GM21786 (cell line): ENCODE measurements around the gene NT5C2.
"Not testable (repeated sequence)": the region's sequence is repeated elsewhere in the genome, so short reads cannot be mapped to it uniquely, and the experiment has no call there.

ENCODE experiments used
- ATAC-seq: cut with Tn5 transposase; IDR thresholded peaks from one replicate; pipeline ENCODE4 v1.9.1; 2021; ENCODE audit not compliant: unreplicated experiment

The NT5C2 gene

DNA sequence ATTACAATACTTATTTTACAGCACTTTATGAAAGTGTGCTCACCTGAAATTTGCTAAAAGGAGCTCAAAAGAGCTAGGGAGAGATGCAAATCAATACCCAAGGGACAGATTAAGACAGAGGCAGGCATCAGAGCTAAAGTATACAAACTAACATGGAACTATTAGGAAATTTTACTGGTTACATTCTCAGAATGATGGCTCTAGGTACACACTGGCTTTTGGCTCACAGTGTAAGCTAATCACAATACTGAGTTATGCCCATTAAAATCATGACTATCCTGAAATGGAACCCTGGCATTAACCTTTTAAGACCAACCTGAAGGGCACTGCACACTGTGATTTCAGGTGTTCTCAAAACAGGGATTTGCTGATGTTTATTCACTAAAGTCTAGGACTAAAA, 98.1 kb downstream of the NT5C2 start:
- no peak for ATAC-seq

DNA sequence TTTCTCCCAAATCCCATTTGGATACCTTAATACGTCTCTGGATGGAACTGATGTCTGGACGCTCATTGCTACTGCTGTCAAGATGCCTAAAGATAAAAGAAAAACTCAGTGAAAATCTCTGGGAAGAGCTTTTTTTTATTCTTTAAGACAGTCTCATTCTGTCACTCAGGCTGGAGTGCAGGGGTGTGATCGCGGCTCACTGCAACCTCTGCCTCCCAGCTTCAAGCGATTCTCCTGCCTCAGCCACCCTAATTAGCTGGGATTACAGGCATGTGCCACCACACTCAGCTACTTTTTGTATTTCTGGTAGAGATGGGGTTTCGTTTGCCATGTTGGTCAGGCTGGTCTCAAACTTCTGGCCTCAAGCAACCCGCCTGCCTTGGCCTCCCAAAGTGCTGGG, 102.2 kb downstream of the NT5C2 start:
- no peak for ATAC-seq

- no peak for ATAC-seq
Observed at GRCh38 chr10:103089493-103089892, 103.6 kb downstream of the NT5C2 start.

DNA sequence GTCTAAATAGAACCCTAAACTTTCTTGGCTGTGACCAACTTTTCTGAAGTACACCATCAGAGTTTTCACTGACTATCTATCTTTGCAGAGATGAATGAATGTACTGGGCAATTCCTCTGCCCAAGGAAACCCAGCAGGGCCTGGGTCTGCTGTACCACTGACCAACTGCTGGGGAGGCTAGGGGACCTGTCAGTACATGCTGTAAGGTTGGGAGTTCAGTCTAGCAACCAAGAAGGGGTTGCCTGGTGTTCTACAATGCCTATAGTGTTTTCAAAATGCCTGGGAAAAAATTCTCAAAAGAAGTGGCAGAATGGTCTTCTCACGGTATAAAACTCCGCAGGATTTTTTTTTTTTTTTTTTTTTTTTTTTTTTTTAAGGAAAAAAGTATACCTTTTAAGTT, 106.3 kb downstream of the NT5C2 start:
- ATAC-seq, result no peak

DNA sequence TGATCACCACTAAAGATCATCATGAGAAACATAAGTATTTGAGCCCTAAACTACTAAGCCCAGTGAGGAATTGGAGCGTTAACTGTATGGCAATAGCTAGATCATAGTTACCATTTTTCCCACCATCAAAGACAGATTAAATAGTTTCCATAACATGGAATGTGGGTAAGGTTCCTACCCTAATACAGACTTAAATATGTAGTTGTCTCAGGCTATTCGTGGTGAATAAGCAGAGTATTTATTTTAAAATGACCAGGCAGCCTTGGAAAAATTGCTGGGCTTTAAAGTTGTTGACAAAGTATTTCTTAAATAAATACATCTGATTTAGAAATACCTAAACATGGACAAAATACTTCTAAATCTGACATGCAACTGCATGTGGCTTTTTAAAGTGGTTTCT, 106.8 kb downstream of the NT5C2 start:
- no peak for ATAC-seq

- ATAC-seq, result no peak
Observed at GRCh38 chr10:103083977-103084320, 109.1 kb downstream of the NT5C2 start.

GRCh38 chr10:103083266-103083976, 109.7 kb downstream of the NT5C2 start:
- ATAC-seq, result no peak

GRCh38 chr10:103082683-103083082, 110.4 kb downstream of the NT5C2 start:
- no peak for ATAC-seq

DNA sequence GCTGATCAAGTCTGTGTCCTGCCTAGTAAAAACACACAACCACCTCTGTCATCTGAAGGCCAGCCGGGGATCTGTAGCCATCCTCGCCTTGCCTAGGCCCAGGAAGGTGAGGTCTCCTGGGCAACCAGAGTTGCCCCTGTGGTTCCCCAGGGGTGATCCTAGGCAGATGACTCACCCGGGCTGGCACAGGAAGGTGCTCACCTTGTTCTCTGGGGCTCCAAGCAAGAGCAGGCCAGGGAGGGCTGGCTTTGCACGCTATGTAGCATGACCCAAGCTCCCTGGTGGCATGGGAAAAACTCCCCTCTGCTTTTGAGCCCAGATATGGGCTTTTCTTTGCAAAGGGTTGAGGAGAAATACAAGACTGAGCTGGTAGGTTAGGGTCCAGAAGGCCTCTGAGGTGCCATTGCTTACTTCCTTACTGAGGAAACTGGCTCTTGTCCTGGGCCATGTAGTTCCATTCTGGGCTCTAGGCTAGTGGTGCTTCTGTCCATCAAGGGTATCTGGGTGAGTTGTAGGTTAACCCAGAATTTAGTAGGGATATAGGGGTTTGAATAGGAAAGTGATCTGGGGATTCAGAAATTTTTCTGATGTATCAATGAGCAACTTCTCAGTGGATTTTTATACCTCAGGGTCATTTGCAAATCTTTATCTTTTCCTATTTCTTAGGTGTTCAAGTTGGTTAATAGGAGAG, 112.0 kb downstream of the NT5C2 start:
- no peak for ATAC-seq

GRCh38 chr10:103079946-103080345, 113.1 kb downstream of the NT5C2 start:
- no peak for ATAC-seq

- no peak for ATAC-seq
Observed at GRCh38 chr10:103079100-103079499, 114.0 kb downstream of the NT5C2 start.

GRCh38 chr10:103078676-103079075, 114.4 kb downstream of the NT5C2 start:
- no peak for ATAC-seq

DNA sequence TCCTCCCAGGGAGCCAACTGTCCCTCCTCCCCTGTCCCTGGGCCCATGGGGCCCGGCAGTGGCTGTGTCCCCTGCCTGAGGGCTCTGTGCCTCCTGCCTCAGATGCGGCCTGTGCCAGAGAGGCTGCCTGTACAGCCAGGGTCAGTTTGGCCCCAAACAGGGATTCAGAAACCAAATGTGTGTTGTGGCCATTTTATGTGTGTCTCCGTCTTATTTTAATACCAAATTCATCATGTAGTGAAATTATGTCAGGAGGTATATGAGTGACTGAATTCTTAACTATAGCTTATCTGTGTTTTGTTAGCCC, 114.8 kb downstream of the NT5C2 start:
- ATAC-seq, result no peak

- no peak for ATAC-seq
Observed at GRCh38 chr10:103077491-103078308, 115.4 kb downstream of the NT5C2 start.

- no peak for ATAC-seq
Observed at GRCh38 chr10:103077020-103077419, 116.1 kb downstream of the NT5C2 start.

- ATAC-seq, result no peak
Observed at GRCh38 chr10:103072891-103073290, 120.2 kb downstream of the NT5C2 start.

DNA sequence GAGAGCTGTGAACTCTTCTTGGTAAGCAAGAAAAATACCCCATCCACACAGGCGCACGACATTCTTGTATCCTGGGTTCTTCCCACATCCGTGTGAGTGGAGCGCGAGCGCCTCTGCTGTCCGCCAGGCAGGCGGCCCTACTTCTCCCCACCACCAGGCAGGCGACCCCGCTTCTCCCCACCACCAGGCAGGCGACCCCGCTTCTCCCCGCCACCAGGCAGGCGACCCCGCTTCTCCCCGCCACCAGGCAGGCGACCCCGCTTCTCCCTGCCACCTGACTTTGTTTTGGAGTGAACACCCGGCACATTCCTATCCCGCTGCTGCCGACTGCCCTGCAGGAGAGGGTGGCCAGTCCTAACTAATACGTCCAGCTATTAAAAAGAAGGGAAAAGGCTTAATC, 120.8 kb downstream of the NT5C2 start:
- ATAC-seq, result no peak

DNA sequence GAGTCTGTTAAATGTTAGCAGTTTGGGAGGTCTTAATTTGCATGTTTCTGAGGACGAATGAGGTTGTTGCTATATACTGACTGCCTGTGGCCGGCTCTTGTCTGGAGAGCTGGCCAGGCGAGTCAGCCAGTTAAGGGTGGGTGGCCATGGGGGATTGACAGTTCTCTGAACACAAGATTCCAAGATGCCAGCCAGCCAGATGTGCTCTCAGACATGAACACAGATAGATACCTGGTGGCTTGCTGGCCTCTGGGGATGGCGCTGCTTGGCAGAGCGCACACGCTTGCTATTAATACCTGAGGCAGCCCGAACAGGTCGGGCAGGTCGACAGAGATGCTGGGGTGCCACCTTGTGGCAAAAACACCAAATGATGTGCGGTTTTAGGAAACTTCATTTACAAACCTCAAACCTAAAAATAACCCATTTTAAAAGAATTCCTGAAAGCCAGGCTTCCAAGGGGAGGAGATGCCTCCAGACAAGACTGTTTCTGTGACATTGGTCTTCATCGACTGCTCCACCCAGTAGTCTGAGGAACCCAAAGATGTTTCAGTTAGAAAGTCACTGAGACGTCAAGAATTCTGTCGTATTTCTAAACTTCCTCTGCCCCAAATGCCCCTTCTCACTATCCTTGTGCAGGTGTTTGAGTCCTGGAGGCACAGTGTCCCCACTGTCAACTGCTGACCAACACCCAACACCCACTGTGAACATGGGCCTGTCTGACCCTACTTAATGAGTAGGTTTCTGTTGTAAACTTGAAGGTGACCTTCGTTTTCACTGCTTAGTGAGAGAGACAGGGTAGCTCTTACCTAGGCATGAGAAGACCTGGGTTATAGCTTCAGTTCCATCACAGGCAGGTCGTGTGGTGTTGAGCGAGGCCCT, 123.4 kb downstream of the NT5C2 start:
- no peak for ATAC-seq

- no peak for ATAC-seq
Observed at GRCh38 chr10:103067956-103068355, 125.1 kb downstream of the NT5C2 start.

DNA sequence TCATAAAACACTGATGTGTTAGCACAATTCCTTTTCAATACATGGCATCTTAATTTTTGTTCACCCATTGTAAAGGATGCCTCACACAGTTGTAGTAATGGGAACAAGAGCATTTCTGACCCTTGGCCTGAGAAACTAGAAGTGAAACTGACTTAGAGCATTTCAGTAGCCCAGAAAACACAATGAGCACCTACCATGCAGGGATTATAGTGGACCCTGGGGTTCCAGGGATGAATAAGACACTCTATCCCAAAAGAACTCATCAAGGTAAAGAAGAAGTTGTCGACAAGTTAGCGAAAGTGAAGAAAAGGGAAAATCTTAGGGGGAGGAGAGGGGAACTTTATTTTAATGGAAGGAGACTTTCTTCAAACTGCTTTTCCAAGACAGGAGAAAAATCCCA, 125.6 kb downstream of the NT5C2 start:
- peak; percentile 40 for ATAC-seq

DNA sequence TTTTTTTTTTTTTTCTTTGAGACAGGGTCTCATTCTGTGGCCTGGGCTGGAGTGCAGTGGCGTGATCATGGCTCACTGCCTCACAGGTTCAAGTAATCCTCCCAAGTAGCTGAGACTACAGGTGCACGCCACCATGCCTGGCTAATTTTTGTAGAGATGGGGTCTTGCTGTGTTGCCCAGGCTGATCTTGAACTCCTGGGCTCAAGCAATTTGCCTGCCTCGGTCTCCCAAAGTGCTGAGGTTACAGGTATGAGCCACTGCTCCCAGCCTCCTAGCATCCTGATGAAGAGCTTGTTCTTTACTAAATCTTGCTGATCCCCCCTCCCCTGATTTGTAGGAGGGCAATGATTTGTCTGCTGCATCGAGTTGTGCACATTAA, 126.0 kb downstream of the NT5C2 start:
- not testable (repeated sequence) for ATAC-seq
